ENCODE data around the gene SMPD2. TPM values are rescaled to one million over a fixed set of nuclear protein-coding genes. Genes with fewer than 3 reads are reported as not detected.

SMPD2 gene
- total and polyA plus RNA-seq, 9 of the 15 experiments (the other 6 are each of a cell fraction or from before 2014, with no cell fraction given), result 0.13 to 21.8 (median 18.3) TPM

DNA sequence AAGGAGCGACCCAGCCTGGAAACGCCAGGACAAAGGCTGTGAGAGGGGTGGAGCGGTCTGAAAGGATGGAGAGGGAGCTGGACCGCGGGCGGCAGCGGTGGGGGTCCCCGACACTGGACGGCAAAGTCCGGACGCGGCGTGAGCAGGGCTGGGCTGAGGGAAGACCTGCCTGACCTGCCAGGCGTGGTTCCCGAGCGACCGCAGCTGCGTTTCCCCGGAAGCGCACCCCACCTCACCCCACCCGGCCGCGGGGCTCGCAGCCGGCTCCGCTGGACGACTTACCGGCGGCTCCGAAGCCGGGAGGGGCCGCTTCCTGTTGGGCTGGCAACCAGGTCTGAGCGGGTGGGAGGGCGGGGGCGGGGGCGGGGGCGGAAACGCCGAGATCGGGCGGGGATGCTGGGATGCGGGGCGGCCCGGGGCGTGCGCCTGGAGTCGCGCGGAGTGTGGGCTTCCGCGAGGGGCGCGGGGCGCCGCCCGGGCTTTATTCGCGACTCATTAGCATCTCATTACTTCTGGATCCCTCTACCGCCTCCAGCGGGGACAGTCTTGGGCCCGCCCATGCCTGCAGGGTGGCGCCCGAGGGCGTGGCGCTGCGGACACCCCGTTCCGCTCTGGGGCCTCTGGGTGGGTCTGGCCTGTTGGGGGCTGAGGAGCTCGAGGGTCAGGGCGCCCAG, 15.1 kb downstream of the SMPD2 start, which contains the start of gene MICAL1 (continued):
- TF ChIP-seq, protein P1, sequence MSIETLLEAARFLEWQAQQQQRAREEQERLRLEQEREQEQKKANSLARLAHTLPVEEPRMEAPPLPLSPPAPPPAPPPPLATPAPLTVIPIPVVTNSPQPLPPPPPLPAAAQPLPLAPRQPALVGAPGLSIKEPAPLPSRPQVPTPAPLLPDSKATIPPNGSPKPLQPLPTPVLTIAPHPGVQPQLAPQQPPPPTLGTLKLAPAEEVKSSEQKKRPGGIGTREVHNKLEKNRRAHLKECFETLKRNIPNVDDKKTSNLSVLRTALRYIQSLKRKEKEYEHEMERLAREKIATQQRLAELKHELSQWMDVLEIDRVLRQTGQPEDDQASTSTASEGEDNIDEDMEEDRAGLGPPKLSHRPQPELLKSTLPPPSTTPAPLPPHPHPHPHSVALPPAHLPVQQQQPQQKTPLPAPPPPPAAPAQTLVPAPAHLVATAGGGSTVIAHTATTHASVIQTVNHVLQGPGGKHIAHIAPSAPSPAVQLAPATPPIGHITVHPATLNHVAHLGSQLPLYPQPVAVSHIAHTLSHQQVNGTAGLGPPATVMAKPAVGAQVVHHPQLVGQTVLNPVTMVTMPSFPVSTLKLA (conservative IDR thresholded peaks at IDR 0.05), result peak in 1 of 2 experiments; percentile 61; a peak in 1 of 4 replicates
- no peak for TF ChIP-seq ETV6 (IDR thresholded peaks at IDR 0.05; ENCODE audit: borderline replicate concordance in 1 of 2, low read depth in 2 of 2, low read length in 1 of 2)
- TF ChIP-seq ETV6 (CRISPR knock-in tag; IDR thresholded peaks at IDR 0.05; ENCODE audit: borderline replicate concordance), result no peak
- TF ChIP-seq TAL1 (IDR thresholded peaks at IDR 0.05), result no peak
- no peak for TF ChIP-seq SRSF1 (IDR thresholded peaks at IDR 0.05; ENCODE audit: low read depth, low read length)
- TF ChIP-seq, protein P2, sequence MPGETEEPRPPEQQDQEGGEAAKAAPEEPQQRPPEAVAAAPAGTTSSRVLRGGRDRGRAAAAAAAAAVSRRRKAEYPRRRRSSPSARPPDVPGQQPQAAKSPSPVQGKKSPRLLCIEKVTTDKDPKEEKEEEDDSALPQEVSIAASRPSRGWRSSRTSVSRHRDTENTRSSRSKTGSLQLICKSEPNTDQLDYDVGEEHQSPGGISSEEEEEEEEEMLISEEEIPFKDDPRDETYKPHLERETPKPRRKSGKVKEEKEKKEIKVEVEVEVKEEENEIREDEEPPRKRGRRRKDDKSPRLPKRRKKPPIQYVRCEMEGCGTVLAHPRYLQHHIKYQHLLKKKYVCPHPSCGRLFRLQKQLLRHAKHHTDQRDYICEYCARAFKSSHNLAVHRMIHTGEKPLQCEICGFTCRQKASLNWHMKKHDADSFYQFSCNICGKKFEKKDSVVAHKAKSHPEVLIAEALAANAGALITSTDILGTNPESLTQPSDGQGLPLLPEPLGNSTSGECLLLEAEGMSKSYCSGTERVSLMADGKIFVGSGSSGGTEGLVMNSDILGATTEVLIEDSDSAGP (CRISPR knock-in tag; IDR thresholded peaks at IDR 0.05), result no peak
- TF ChIP-seq, protein P3, sequence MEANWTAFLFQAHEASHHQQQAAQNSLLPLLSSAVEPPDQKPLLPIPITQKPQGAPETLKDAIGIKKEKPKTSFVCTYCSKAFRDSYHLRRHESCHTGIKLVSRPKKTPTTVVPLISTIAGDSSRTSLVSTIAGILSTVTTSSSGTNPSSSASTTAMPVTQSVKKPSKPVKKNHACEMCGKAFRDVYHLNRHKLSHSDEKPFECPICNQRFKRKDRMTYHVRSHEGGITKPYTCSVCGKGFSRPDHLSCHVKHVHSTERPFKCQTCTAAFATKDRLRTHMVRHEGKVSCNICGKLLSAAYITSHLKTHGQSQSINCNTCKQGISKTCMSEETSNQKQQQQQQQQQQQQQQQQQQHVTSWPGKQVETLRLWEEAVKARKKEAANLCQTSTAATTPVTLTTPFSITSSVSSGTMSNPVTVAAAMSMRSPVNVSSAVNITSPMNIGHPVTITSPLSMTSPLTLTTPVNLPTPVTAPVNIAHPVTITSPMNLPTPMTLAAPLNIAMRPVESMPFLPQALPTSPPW (CRISPR knock-in tag; IDR thresholded peaks at IDR 0.05), result peak; percentile 94
- peak; percentile 35 for TF ChIP-seq CCNT2 (IDR thresholded peaks at IDR 0.05; ENCODE audit: borderline replicate concordance, extremely low read depth, insufficient read length, low read depth, low read length)
- TF ChIP-seq MBD2 (IDR thresholded peaks at IDR 0.05; ENCODE audit: borderline replicate concordance, low read depth), result 0 out of 2 replicates have a peak, but pooled peaks have one; percentile 4
- TF ChIP-seq, protein P4, sequence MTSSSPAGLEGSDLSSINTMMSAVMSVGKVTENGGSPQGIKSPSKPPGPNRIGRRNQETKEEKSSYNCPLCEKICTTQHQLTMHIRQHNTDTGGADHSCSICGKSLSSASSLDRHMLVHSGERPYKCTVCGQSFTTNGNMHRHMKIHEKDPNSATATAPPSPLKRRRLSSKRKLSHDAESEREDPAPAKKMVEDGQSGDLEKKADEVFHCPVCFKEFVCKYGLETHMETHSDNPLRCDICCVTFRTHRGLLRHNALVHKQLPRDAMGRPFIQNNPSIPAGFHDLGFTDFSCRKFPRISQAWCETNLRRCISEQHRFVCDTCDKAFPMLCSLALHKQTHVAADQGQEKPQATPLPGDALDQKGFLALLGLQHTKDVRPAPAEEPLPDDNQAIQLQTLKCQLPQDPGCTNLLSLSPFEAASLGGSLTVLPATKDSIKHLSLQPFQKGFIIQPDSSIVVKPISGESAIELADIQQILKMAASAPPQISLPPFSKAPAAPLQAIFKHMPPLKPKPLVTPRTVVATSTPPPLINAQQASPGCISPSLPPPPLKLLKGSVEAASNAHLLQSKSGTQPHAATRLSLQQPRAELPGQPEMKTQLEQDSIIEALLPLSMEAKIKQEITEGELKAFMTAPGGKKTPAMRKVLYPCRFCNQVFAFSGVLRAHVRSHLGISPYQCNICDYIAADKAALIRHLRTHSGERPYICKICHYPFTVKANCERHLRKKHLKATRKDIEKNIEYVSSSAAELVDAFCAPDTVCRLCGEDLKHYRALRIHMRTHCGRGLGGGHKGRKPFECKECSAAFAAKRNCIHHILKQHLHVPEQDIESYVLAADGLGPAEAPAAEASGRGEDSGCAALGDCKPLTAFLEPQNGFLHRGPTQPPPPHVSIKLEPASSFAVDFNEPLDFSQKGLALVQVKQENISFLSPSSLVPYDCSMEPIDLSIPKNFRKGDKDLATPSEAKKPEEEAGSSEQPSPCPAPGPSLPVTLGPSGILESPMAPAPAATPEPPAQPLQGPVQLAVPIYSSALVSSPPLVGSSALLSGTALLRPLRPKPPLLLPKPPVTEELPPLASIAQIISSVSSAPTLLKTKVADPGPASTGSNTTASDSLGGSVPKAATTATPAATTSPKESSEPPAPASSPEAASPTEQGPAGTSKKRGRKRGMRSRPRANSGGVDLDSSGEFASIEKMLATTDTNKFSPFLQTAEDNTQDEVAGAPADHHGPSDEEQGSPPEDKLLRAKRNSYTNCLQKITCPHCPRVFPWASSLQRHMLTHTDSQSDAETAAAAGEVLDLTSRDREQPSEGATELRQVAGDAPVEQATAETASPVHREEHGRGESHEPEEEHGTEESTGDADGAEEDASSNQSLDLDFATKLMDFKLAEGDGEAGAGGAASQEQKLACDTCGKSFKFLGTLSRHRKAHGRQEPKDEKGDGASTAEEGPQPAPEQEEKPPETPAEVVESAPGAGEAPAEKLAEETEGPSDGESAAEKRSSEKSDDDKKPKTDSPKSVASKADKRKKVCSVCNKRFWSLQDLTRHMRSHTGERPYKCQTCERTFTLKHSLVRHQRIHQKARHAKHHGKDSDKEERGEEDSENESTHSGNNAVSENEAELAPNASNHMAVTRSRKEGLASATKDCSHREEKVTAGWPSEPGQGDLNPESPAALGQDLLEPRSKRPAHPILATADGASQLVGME (CRISPR knock-in tag; IDR thresholded peaks at IDR 0.05), result peak; percentile 27; the same call in 1 of the 2 replicates
- 0 out of 4 replicates have a peak, but pooled peaks of 1 of the 2 experiments have one; percentile 18 for TF ChIP-seq HDAC1 (IDR thresholded peaks at IDR 0.05)
- no peak for TF ChIP-seq BRD9 (IDR thresholded peaks at IDR 0.05; ENCODE audit: low read depth, partially characterized antibody)
- no peak for TF ChIP-seq KAT2B (IDR thresholded peaks at IDR 0.05; ENCODE audit: low read depth, low read length)
- TF ChIP-seq POLR2G (IDR thresholded peaks at IDR 0.05; ENCODE audit: low read depth, low read length), result peak; percentile 80
